Measurements from ENCODE around the gene MMS19.

Gene MMS19, protein sequence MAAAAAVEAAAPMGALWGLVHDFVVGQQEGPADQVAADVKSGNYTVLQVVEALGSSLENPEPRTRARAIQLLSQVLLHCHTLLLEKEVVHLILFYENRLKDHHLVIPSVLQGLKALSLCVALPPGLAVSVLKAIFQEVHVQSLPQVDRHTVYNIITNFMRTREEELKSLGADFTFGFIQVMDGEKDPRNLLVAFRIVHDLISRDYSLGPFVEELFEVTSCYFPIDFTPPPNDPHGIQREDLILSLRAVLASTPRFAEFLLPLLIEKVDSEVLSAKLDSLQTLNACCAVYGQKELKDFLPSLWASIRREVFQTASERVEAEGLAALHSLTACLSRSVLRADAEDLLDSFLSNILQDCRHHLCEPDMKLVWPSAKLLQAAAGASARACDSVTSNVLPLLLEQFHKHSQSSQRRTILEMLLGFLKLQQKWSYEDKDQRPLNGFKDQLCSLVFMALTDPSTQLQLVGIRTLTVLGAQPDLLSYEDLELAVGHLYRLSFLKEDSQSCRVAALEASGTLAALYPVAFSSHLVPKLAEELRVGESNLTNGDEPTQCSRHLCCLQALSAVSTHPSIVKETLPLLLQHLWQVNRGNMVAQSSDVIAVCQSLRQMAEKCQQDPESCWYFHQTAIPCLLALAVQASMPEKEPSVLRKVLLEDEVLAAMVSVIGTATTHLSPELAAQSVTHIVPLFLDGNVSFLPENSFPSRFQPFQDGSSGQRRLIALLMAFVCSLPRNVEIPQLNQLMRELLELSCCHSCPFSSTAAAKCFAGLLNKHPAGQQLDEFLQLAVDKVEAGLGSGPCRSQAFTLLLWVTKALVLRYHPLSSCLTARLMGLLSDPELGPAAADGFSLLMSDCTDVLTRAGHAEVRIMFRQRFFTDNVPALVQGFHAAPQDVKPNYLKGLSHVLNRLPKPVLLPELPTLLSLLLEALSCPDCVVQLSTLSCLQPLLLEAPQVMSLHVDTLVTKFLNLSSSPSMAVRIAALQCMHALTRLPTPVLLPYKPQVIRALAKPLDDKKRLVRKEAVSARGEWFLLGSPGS

DNA sequence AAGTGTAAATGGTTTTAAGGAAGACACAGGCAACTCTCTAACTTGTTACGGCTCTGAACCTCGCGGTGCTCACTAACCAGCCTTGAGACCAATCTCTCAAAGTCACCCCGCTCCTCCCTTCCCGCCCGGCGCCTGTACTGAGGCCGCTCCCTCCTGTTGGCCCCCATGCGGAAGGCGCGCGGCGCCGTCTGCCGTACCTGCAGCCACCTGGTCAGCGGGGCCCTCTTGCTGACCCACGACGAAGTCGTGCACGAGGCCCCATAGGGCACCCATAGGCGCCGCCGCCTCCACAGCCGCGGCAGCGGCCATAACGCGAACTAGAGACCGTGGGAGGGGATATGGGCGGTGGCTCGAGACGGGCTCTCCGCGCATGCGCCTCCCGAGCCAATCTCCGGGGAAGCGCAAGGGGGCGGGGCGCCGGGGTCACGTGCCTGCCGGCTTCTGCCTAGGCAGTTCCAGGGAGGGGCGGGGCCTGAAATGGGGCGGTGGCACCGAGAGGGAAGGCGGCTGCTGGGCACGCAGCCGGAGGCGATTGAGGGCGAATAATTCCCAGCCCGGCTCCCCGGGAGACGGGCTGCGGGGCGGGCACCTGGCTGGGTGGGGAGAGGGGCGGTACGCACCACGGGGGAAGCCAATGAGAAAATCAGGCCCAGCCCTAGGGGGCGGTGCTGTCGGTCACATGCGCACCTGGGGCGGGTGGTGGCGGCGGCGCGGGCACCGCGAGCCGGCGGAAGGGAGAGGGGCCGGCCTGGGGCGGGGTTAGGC, at the start of gene MMS19:
MMS19 (minus strand) TSS at position 347 of the 765 bp plus-strand sequence; CDS start at position 309, 38 bp downstream.
- DNase-seq: peak; percentile 99

DNA sequence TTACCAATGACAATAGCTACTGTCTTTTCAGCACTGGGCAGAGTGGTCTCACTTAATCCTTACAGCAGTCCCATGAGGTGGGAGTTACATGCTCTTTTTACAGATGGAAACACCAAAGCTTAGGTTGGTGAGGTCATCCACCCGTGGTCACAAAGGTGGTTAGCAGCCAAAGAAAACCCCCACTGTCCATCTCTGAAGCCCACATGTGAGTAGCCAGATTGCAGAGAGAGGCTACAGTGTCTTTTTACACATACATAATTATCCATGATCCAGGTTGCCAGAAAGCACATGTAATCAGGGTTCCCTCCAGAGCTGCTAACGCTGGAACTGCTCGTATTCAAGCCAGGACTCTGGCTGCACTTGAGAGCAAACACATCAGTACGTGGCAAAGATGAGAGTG, 49.7 kb upstream of the MMS19 start:
- no peak for DNase-seq

DNA sequence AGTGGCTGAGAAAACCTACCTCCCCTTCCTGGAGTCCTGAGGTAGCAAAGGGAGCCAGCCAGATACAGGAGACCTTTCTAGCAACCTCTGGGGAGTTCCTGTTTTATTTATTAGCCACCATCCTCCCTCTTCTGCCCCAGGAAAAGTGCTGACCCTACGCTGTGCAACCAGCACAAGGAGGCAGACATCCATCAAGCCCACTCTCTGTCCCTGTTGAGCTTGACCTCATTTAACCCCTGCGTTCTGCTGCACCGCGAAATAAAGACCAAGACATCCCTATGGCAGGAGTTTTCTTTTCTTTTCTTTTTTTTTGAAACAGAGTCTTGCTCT, 49.0 kb upstream of the MMS19 start:
- DNase-seq: no peak

DNA sequence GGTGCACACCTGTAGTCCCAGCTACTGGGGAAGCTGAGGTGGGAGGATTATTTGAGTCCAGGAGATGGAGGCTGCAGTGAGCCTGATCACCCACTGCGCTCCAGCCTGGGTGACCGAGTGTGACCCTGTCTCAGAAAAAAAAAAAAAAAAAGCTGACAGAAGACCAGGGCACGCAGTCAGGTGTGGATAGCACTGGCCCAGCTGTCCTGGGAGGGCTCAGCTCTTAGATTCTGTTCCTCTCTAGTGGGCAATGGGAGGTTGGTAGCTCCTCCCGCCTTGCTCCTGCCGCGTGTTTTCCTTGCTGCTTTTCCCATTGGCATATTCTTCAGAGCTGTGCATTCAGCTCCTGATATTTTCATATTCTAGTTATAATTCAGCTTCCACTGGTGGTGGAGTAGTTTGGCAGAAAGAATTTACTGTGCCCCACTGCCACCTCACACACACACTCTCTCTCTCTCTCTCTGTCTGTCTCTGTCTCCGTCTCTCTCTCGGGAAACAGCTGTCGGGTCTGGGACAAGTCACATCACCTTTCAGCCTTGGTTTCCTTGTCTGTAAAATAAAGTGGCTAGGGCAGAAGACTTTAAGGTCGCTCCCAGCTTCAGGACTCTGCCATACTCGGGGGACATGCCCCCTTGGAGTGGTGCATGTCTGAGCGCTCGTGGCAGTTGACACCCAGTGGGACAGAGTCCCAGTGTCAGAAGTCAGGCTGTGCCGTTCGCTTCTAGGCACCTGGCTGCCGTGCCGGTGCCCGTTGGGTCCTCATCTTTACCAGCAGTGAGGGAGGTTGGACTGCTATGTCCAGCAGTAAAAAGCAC, 48.4 kb upstream of the MMS19 start:
- no peak for DNase-seq

DNA sequence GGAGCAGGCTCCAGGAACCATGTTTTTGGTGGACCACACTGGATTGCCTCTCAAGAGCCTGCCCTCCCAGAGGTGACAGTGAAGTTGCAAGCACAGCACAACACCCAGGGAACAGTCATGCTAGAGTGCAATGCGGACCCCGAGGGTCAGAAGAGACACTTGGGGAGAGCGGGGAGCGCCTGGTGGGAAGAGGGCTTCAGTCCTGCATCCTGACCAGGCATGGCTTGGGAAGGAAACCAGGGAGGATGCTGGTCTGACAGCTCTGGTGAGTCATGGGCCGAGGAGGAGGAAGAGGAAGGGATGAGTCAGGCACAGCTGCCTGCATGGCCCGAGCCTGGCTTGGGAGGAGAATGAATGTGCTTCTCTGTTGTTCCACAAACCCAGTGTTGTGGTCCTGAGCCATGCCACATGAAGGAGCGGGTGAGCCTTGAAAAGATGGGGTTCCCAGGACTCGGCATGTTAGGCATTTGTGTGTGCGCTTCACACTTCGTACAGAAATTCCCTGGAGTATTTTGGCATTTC, 44.9 kb upstream of the MMS19 start:
- peak; percentile 86 for DNase-seq

DNA sequence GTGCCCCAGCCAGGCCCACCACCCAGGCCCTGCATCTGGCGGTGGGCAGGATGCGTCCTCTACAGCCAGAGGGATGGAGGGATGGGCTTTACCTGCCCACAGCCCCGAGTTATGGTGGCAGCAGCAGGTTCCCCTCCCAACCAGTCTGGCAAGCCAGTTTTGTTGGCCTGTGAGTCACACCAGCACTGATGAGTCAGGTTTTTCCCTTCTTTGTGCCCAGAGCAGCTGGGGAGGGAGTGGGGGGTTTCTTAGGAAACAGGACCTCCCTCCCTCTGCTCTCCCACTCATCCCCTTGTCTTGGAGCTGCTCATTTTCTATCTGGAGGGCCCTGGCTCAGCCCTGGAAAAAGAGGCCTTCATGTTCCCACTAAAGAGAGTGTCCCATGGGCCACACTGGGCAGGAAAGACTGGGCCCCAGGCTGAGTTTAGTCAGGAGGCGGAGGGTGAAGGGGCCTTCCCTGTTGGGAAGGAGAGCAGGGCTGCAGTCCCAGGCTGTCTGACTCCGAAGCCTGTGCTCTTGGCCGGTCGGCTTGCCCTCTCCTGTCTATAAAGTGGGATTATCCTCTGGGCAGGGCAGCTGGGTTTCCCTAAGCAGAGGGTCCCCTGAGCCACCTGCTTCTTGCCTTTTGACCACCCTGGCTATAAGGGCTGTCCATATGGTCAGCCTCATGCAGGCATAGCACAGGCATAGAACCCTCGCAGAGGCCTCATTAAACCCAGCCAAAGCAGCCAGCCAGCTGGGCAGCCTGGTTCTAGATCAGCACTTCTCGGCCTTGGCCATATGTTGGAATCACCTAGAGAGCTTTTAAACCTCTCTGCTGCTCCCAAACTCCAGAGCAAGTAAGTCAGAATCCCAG, 44.2 kb upstream of the MMS19 start:
- DNase-seq: peak; percentile 71

DNA sequence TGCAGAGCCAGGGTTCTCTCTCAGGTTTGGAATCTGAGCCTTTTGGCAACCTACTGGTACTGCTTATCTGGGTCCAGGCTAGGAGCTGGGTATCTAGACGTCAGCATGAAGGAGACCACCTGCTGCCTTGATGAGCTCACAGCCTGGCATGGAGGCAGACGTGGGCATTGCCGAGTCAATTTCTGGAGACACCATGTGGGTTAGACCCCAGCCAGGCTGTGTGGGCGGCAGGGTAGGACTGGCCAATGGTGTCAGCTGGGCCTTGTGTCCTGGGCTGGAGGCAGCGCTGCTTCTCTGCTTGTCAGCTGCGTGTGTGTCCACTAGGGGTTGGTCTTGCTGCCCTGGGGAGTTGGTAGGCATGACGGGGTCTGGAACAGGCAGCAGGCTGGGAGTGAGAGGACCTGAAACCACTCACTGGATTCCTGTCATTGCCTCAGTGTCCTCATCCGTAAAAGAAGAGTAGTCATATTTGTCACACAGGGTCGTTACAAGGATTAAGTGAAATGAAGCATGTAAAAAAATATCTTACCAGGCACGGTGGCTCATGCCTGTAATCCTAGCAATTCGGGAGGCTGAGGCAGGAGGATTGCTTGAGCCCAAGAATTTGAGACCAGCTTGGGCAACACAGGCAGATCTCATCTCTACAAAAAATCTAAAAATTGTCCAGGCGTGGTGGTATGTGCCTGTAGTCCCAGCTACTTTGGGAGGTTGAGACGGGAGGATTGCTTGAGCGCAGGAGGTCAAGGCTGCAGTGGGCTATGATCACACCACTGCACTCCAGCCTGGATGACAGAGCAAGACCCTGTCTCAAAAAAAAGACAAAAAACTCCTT, 42.7 kb upstream of the MMS19 start:
- no peak for DNase-seq

DNA sequence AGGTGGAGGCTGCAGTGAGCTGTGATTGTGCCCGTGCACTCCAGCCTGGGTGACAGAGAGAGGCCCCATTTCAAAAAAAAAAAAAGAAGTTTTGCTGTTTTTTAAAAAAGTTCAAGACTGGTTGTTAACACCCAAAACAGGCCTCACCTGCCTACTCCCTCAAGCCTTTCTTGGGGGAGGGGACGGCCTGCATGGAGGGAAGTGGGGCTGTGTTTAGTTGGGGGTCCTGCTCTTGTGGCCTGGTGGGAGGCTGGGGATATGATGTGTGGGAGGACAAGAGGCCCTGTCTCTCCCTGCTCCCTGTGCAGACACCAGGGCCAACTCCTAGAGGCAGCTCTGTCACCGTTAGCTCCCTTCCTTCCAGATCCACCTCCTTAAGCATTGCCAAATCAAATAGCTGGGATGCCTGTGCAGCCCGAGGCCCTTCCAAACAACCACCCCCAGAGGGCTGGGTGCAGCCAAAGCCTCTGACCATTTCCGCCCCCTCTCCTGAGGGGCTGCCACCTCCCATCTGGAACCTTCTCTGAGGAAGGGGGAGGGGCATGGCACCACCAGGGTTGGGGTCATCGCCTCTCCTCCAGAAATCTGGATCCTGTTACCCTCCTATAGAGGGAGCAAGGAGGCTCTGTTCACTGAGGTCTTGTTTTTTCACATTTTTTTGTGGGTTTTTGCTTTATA, 41.4 kb upstream of the MMS19 start:
- no peak for DNase-seq

DNA sequence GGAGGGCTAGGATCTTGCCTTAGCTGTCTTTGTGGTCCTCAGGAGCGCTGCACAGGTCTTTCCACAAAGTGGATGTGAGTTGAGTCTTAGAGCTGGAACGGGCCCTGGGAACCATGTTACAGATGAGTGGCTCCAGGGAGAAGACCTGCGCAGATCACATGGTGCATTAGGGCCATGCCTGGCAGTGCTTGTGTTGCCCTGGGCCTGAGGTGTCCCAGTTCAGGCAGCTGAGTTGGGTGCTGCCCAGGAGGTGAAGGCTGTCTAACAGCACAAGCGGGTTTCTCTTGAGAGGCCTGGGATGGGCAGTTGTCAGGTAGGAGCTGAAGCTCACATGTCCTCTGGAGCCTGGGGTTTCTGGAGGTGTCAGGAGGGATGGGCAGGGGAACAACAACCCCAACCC, 40.6 kb upstream of the MMS19 start:
- DNase-seq: no peak

DNA sequence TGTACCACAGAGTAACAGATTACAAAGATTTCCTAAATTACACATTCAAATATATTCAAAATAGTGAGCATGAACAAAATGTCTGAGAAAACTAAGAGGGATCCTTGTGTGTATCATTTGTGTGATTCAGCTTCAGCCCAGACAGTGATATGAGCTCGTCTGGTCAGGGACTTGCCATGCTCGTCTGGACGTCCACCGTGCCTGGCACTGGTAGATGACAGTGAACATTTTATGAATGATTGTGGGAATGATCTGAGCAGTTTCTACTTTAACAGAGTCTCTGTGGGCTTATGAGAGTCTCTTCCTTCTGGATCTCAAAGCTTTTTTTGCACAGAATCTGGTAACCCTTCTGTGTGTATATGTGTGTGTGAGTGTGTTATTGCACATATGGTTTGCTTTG, 40.2 kb upstream of the MMS19 start:
- DNase-seq: no peak

DNA sequence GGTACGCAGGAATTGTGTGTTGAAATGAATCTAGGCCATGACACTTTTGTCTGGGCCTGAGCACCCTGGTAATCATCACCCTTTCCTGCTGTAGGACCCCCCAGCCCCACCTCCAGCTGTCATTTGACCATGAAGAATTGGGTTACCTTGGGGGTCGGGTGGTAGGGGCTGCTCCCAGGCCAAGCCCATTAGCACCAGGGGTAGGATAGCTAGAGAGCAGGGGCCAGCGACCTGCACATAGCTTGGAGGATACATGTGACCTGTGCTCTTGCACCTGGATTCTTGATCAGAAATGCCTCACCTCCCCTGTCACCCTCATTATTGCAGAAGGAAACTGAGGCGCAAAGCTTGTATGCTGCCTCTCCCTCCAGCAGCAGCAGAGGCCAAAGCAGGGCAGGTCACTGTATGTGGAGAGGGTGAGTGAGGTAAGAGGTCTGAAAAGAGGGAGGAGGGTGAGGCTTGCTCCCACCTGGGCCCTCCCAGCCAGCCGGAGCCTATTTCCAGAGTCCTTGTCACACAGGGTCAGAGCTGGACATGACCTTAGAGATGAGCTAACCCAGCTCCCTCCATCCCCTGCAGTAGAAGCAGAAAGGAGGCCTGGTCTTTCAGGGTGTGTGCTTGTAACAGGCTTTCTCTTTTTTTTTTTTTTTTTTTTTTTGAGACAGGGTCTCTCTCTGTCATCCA, 39.1 kb upstream of the MMS19 start:
- DNase-seq: no peak

DNA sequence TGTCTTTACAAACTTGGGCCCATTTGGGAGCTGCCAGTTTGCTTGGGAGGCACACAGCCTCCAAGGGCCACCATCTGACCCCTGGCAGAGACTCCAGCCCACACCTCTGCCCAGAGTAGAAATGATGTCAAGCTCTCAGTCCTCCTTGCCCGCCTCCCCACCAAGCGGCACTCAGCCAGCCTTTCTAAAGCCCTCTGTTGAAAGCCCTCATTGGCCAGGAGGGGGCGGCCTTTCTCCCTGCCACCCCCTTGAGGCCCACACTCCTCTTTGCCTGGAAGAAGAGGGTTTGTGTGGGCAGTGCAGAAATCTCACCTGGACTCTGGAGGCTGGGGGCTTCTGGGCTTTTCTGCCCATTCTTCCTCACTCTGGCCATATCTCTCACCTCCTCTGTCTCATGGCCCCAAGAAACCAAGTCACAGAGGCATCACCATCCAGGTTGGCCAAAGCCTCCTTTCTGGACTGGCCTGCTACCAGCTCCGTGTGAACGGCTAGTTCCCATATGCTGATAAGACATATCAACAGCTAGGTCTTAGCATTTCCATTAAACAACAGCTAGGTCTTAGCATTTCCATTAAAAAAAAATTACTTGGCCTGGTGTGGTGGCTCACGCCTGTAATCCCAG, 36.6 kb upstream of the MMS19 start:
- peak; percentile 51 for DNase-seq

DNA sequence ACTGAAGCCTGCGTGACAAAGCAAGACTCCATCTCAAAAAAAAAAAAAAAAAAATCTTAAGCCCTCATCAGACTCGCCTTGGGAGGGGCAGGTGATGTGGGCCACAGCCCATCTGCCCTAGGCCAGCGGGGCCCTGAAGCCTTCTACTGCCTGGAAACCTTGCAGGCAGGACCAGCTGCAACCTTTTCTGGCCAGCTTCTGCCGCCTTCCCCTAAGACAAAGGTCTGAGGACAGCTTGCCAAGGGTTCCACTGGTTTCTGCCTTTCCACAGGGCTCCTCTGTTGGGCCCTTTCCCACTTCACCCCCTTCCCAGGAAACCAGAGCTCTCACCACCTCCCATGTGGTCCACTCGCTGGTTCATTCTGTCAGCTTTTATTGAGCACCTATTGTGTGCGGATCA, 35.7 kb upstream of the MMS19 start:
- no peak for DNase-seq

DNA sequence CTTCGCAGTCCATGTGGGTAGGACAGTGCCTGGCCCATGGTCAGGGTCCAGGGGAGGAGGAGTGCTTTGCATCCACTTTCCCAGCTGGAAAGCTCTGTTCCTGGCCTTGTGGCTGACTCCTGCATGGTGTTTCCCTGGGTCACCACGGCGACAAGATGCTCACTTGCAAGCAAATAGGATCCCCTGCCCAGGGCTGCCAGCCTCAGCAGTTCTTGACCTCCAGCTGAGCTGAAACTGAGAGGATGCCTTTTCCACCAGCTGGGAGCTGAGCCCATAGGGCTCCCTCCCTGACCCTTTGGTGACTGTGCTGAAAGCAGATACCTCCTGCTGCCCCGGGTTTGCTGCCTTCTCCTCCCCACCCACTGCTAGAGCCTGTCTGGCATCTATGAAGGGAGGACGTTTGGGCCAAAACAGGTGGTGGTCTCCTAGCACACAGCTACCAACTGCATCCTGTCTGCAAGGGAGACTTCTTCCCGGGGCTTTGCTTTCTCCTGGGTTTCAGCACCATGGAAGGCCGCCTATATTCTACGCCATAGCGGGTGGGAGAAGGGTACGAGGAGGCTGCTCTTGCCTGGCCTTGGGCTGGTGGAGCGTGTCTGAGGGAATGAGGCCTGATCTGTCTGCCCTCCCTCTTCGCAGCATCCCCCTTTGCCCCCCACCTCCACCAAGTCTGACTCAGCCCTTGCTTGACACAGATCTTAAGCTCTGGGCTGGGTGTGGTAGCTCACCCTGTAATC, 34.9 kb upstream of the MMS19 start:
- DNase-seq: no peak

DNA sequence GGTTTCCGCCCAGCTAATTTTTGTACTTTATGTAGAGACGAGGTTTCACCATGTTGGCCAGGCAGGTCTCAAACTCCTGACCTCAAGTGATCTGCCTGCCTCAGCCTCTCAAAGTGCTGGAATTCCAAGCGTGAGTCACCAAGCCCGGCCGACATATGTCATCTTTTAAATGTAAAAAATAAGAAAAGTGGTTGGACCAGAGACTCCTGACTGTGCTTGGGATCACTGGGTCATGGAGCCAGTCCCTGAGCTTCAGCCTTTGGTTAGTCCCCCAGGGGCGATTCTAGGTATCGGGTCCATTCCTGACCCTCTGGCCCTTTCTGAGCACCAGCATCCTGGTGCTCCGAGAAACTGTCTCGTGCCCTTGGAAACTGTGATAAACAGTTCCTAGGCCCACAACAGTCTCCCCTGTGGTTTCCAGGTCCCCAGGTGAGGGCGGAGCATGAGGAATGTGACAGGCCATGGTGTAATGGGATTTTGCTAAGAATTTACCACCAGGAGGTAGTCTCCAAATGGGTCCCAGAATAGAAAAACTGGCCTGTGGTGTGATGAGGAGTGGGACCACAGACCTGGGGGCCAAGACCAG, 33.3 kb upstream of the MMS19 start:
- DNase-seq: no peak

DNA sequence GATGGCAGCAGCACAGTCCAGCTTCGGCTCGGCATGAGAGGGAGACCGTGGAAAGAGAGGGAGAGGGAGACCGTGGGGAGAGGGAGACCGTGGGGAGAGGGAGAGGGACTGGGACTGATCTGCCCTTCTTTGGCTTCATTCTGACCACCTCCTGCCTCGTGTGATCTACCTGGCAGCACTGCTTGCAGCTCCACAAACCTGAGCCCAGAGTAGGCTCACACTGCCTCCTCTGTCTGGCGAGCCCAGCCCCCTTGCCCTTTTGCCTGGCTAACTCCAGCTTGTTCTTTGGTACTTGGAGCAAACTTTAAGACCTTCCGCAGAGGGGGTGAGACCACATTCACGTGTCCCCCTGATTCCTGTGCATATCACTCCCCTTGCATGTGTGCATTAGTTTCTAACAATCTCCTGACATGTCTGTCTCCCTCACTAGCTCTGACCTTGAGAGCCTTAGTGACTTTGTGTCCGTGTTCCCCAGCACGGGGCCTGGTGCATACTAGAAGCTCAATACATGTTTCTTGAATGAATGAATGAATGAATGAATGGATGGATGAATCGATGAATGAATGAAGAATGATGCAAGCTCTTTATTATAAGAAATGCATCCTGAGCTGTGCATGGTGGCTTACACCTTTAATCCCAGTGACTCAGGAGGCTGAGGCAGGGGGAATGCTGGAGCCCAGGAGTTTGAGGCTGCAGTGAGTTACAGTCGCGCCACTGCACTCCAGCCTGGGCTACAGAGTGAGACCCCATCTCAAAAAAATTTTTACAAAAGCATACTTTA, 31.7 kb upstream of the MMS19 start:
- no peak for DNase-seq
